Smooth muscle cell (in vitro differentiated cells): ENCODE results near the gene RHPN2. TPM values are rescaled to one million over a fixed set of nuclear protein-coding genes. Genes with fewer than 3 reads are reported as not detected.

ENCODE experiments used
- DNase-seq: peaks from one replicate; lab custom pipeline; 2025; ENCODE audit not compliant: unreplicated experiment; lab: John Stamatoyannopoulos, UW
- H2AFZ ChIP-seq: fragments of 200-600 bp; sonication (generic); 2 replicates; pipeline ENCODE4 v1.6.0; 2016; ENCODE audit warnings: antibody characterized with exemption, low read depth, mild to moderate bottlenecking
- H3F3A ChIP-seq: fragments of 200-600 bp; sonication (generic); 2 replicates; pipeline ENCODE4 v1.6.0; 2017; ENCODE audit warnings: antibody characterized with exemption, low read depth
- H3K27ac ChIP-seq: fragments of 200-600 bp; sonication (generic); 2 replicates; pipeline ENCODE4 v1.5.1; 2016; ENCODE audit warnings: low read depth, mild to moderate bottlenecking
- H3K27me3 ChIP-seq: fragments of 200-600 bp; sonication (generic); 2 replicates; pipeline ENCODE4 v1.6.1; 2016; ENCODE audit warnings: low read depth, mild to moderate bottlenecking
- H3K36me3 ChIP-seq: fragments of 200-600 bp; sonication (generic); 2 replicates; pipeline ENCODE4 v1.5.1; 2016; ENCODE audit warnings: low read depth
- H3K4me1 ChIP-seq: fragments of 200-600 bp; sonication (generic); 2 replicates; pipeline ENCODE4 v1.5.1; 2016; ENCODE audit warnings: low read depth
- H3K4me2 ChIP-seq: fragments of 200-600 bp; sonication (generic); 2 replicates; pipeline ENCODE4 v1.6.0; 2016; ENCODE audit warnings: mild to moderate bottlenecking
- H3K4me3 ChIP-seq: fragments of 200-600 bp; sonication (generic); 2 replicates; pipeline ENCODE4 v1.5.1; 2016; ENCODE audit warnings: mild to moderate bottlenecking
- H3K79me2 ChIP-seq: fragments of 200-600 bp; sonication (generic); 2 replicates; pipeline ENCODE4 v1.6.0; 2016; ENCODE audit warnings: low read depth, mild to moderate bottlenecking
- H3K9ac ChIP-seq: fragments of 200-600 bp; sonication (generic); 2 replicates; pipeline ENCODE4 v1.6.0; 2016; ENCODE audit warnings: low read depth
- H3K9me3 ChIP-seq: fragments of 200-600 bp; sonication (generic); replicated peaks from 2 replicates; pipeline ENCODE4 v1.5.1; 2016; ENCODE audit warnings: low read depth
- H4K20me1 ChIP-seq: fragments of 200-600 bp; sonication (generic); 2 replicates; pipeline ENCODE4 v1.6.0; 2016; ENCODE audit warnings: low read depth
- CTCF ChIP-seq: fragments of 200-600 bp; sonication (generic); IDR thresholded peaks from 2 replicates; pipeline ENCODE4 v1.5.1; 2017; ENCODE audit warnings: borderline replicate concordance, mild to moderate bottlenecking, antibody characterized with exemption; ENCODE audit not compliant: insufficient read depth, poor library complexity, severe bottlenecking
- WGBS: methylation state at CpG from one replicate; pipeline ENCODE4 v1.1.7; 2016; ENCODE audit warnings: low lambda C conversion rate; 5-methylcytosine and 5-hydroxymethylcytosine counted together
- polyA plus RNA-seq: library from polyadenylated mRNA; unstranded; fragments of >200 nt; fragmentation: Nextera tagmentation; extraction: Ambion mirVana; gene quantifications from 2 replicates; pipeline ENCODE4 v1.2.1, GENCODE V29; 2016
- total RNA-seq: library from RNA; depleted of rRNA; stranded (reverse); fragments of >200 nt; gene quantifications from 2 replicates; pipeline ENCODE4 v1.2.3, GENCODE V29; 2014

RHPN2 gene
- total and polyA plus RNA-seq, 2 experiments from 2014 or later = 1.2 to 4.9 TPM

- H3K4me1 ChIP-seq = peaks cover 7% of the 10 kb centered on the region
- H3K9me3 ChIP-seq = no peaks in the 10 kb centered on the region
- H3K4me3 ChIP-seq = peak overlapping the region; percentile 56
- no peaks in the 10 kb centered on the region for H3F3A ChIP-seq
- no peak overlapping the region for H3K27ac ChIP-seq
- no peak for DNase-seq
- H3K79me2 ChIP-seq = no peaks in the 10 kb centered on the region
- no peaks in the 10 kb centered on the region for H3K36me3 ChIP-seq
- no peak for TF ChIP-seq CTCF
- H4K20me1 ChIP-seq = no peaks in the 10 kb centered on the region
- H3K4me2 ChIP-seq = peak overlapping the region; percentile 91
- H2AFZ ChIP-seq = no peak overlapping the region
- H3K27me3 ChIP-seq = peaks cover 16% of the 10 kb centered on the region
- WGBS = 0% methylated on average over 5 of the region's 35 CpGs
- no peak overlapping the region for H3K9ac ChIP-seq
Observed at GRCh38 chr19:33064458-33064791, 263 bp downstream of the RHPN2 start.

DNA sequence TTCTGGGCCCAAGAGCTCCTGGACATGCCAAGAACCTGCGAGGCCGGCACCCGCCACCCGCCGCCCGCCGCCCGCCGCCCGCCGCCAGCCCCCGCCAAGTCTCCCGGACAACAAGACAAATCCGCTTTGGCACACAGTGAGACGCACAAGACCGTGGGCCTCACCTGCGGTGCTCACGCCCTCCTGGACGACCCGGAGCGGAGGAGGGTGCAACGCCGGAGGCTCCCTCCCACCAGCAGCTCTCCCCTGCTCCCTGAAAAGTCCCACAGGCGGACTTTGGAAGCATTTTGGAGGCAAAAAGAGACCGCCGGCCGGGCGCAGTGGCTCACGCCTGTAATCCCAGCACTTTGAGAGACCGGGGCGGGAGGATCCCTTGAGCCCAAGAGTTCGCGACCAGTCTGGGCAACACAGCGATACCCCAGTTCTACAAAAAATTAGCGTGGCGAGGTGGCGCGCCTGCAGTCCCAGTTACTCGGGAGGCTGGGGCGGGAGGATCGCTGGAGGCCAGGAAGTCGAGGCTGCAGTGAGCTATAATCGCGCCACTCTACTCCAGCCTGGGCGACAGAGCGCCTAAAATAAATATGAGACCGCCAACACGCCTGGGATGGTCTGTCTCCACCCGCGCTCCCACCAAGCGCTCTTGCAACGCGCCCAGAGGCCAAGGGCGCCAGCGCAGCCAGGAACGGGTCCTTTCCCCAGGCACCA lies 783 bp downstream of the RHPN2 start:
- WGBS = 4% methylated on average over 38 of the region's 56 CpGs
- Histone ChIP-seq H3K27ac (no peak overlapping the region), H3K36me3 (no peaks in the 10 kb centered on the region), H3K9ac (no peak overlapping the region), H3K4me1 (peaks cover 7% of the 10 kb centered on the region), H3F3A (no peaks in the 10 kb centered on the region), H2AFZ (no peak overlapping the region), H3K4me3 (peak overlapping the region; percentile 56), H3K79me2 (no peaks in the 10 kb centered on the region), H3K9me3 (no peaks in the 10 kb centered on the region), H3K27me3 (peaks cover 16% of the 10 kb centered on the region), H3K4me2 (peak overlapping the region; percentile 91), H4K20me1 (no peaks in the 10 kb centered on the region)
- no peak for TF ChIP-seq CTCF
- no peak for DNase-seq

GRCh38 chr19:33063356-33063752 lies 1.3 kb downstream of the RHPN2 start:
- no peaks in the 10 kb centered on the region for H3K9me3 ChIP-seq
- H3K27ac ChIP-seq = no peak overlapping the region
- H3K4me2 ChIP-seq = peak overlapping the region; percentile 91
- no peaks in the 10 kb centered on the region for H3K36me3 ChIP-seq
- no peaks in the 10 kb centered on the region for H4K20me1 ChIP-seq
- no peak overlapping the region for H3K9ac ChIP-seq
- 41% methylated on average over 7 of the region's 7 CpGs for WGBS
- H3K4me1 ChIP-seq = peaks cover 7% of the 10 kb centered on the region
- H3K79me2 ChIP-seq = no peaks in the 10 kb centered on the region
- H3K27me3 ChIP-seq = peaks cover 16% of the 10 kb centered on the region
- no peak for DNase-seq
- no peak overlapping the region for H2AFZ ChIP-seq
- no peaks in the 10 kb centered on the region for H3F3A ChIP-seq
- peak overlapping the region; percentile 56 for H3K4me3 ChIP-seq
- TF ChIP-seq CTCF = no peak

- no peaks in the 10 kb centered on the region for H4K20me1 ChIP-seq
- H2AFZ ChIP-seq = no peak overlapping the region
- H3K27me3 ChIP-seq = peaks cover 16% of the 10 kb centered on the region
- WGBS = 70% methylated on average over 5 of the region's 5 CpGs
- H3K4me2 ChIP-seq = no peak overlapping the region
- H3K4me1 ChIP-seq = peaks cover 7% of the 10 kb centered on the region
- H3K79me2 ChIP-seq = no peaks in the 10 kb centered on the region
- no peaks in the 10 kb centered on the region for H3K9me3 ChIP-seq
- no peak for DNase-seq
- H3K36me3 ChIP-seq = no peaks in the 10 kb centered on the region
- no peak for TF ChIP-seq CTCF
- no peak overlapping the region for H3K9ac ChIP-seq
- no peaks in the 10 kb centered on the region for H3F3A ChIP-seq
- H3K4me3 ChIP-seq = peak overlapping the region; percentile 56
- H3K27ac ChIP-seq = no peak overlapping the region
Observed at GRCh38 chr19:33062902-33063301, 1.8 kb downstream of the RHPN2 start.
